Stimulated activated CD8-positive, alpha-beta memory T cell treated with anti-CD3 and anti-CD28 coated beads, Interleukin-12 subunit alpha, Interleukin-12 subunit beta, amount 100 ng/mL, for 24 hours (primary cell): ENCODE measurements around the gene TAF11L13.
"Not testable (repeated sequence)": the region's sequence is repeated elsewhere in the genome, so short reads cannot be mapped to it uniquely, and the experiment has no call there.

Source experiments
- DNase-seq: peaks from one replicate; pipeline ENCODE4 v3.0.0-alpha.2; 2020; ENCODE audit errors: extremely low read depth

Gene TAF11L13

GRCh38 chr5:17631788-17632187 lies at the start of gene TAF11L13:
Gene TAF11L13, plus strand, starts transcription at chr5:17632088.
- not testable (repeated sequence) for DNase-seq

GRCh38 chr5:17585658-17586057 lies 46.2 kb upstream of the TAF11L13 start, which contains the start of gene TAF11L7:
Gene TAF11L7, minus strand, starts transcription at chr5:17585758.
- not testable (repeated sequence) for DNase-seq

DNA sequence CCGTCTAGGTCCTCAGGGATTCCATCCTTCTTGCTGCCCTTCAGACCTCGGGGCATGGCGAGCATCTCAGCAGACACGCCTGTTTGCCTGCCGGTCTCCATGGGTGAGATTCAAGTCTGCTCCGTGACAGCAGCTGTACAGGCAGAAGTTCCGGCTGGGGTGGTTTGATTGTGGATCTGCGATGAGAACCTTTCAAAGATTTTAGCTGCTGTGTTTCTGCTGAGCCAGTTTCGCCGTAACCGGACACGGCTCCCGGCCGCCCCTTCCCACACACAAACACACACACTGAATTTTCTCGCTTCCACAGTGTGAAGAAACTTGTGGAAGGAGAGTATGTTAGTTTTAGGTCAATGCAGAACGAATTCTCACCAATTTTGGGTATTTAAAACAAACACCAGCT lies 41.0 kb upstream of the TAF11L13 start, which contains the start of gene TAF11L8:
TAF11L8 (minus strand) TSS at position 101 of the 400 bp plus-strand sequence.
- DNase-seq: not testable (repeated sequence)

- not testable (repeated sequence) for DNase-seq
These were observed 37.6 kb upstream of the TAF11L13 start, which contains the start of gene TAF11L9 for GRCh38 chr5:17594255-17594654. Gene TAF11L9, minus strand, starts transcription at chr5:17594394.

- not testable (repeated sequence) for DNase-seq
These were observed 34.2 kb upstream of the TAF11L13 start, which contains the start of gene TAF11L10 for GRCh38 chr5:17597728-17598127. Gene TAF11L10, minus strand, starts transcription at chr5:17597828.

GRCh38 chr5:17603880-17604279 lies 28.0 kb upstream of the TAF11L13 start, which contains the start of gene TAF11L11:
Gene TAF11L11, plus strand, starts transcription at chr5:17604183.
- not testable (repeated sequence) for DNase-seq

DNA sequence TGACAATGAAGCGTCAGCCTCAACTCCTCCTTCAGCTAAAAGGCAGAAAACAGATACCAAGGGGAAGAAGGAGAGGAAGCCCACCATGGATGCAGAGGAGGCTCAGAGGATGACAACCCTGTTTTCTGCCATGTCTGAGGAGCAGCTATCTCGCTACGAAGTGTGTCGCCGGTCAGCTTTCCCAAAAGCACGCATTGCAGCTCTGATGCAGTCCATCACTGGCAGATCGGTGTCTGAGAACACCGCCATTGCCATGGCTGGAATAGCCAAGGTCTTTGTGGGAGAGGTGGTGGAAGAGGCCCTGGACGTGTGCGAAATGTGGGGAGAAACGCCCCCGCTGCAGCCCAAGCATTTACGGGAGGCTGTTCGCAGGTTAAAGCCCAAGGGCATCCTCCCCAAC lies 26.9 kb upstream of the TAF11L13 start:
- no peak for DNase-seq

GRCh38 chr5:17607461-17607860 lies 24.4 kb upstream of the TAF11L13 start:
- DNase-seq: not testable (repeated sequence)

DNA sequence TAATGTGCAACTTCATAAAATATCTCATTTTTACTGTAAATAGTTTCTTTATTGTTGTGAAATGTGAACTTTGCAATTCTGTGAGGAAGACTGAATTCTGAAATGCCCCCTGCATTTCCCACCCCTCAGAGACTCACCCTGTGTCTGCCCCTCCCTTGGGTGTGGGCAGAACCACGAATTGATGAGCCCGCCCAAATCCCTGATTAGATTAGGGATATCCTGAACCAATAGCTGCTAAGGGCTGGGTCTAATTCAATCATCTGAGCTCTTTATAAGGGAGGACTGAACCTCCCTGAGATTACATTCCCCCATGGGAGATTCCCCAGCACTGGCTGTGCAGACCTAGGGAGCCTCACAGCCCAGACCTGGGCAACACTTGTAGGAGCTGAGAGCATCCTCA lies 21.8 kb upstream of the TAF11L13 start, which contains the start of gene TAF11L12:
TAF11L12 (plus strand) TSS at position 301 of the 400 bp plus-strand sequence.
- not testable (repeated sequence) for DNase-seq

DNA sequence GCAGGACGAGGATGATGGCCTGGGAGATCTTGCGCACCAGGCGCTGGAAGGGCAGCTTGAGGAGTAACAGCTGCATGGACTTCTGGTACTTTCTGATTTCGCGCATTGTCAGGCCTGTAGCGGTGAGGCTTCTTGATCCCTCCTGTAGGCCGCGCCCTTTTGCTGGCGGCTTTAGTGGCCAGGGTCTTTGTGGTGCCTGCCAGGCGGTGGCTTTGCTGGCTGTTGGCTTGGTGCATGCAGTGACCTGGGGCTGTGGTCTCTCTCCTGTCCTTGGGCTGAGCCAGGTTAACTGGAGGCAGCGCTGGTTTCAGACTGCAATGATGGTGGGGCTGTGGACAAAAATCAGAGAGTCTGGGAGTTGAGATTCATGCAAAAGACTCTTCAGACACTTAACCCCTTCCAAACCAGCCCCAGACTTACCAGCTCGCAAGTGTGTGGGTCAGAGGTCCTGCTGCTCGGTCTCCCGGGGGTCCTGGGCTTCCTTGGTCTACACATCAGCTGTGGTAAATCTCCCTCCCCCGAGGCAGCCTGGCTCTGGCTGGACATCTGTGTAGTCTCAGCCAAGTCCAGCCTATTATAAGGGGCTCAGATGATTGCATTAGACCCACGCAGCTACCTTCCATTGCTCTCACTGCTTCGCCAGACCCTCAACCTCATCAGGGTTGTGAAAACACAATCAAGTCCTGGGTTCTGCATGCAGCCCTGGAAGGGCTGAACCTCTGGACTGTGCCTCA lies 16.8 kb upstream of the TAF11L13 start:
- no peak for DNase-seq

- DNase-seq: no peak
These were observed 12.5 kb upstream of the TAF11L13 start for GRCh38 chr5:17619354-17619753.

- DNase-seq: no peak
These were observed 11.3 kb upstream of the TAF11L13 start for GRCh38 chr5:17620627-17621026.

GRCh38 chr5:17625686-17626085 lies 6.2 kb upstream of the TAF11L13 start:
- DNase-seq: no peak

- DNase-seq: no peak
These were observed 2.3 kb downstream of the TAF11L13 start, which contains the start of gene TAF11L14 for GRCh38 chr5:17634160-17634559. Gene TAF11L14, plus strand, starts transcription at chr5:17634460.

DNA sequence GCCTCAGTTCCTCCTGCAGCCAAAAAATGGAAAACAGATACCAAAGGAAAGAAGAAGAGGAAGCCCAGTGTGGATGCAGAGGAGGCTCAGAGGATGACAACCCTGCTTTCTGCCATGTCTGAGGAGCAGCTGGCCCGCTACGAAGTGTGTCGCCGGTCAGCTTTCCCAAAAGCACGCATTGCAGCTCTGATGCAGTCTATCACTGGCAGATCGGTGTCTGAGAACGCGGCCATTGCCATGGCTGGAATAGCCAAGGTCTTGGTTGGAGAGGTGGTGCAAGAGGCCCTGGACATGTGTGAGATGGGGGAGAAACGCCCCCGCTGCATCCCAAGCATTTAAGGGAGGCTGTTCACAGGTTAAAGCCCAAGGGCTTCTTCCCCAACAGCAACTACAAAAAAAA lies 17.3 kb downstream of the TAF11L13 start:
- not testable (repeated sequence) for DNase-seq

- DNase-seq: not testable (repeated sequence)
These were observed 23.4 kb downstream of the TAF11L13 start for GRCh38 chr5:17655201-17655759.

- no peak for DNase-seq
These were observed 24.0 kb downstream of the TAF11L13 start for GRCh38 chr5:17655921-17656320.

DNA sequence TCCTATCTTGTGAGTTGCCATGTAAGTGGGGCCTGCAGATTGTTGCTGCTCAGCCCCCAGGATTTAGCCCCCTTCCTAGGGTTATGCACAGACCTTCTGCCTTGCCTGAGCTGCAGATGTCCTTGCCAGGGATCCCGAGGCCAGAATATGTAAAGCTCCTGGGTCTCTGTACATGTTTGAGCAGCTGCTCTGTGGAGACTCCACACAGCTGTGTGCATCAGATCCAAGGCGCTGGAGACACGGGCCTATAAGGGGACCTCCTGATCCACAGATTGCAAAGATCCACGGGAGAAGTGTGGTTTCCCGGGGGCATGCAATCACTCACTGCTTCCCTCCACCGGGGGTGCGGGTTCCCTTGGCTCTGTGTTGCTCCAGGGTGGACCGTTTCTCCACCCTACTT lies 31.3 kb downstream of the TAF11L13 start:
- DNase-seq: no peak

DNA sequence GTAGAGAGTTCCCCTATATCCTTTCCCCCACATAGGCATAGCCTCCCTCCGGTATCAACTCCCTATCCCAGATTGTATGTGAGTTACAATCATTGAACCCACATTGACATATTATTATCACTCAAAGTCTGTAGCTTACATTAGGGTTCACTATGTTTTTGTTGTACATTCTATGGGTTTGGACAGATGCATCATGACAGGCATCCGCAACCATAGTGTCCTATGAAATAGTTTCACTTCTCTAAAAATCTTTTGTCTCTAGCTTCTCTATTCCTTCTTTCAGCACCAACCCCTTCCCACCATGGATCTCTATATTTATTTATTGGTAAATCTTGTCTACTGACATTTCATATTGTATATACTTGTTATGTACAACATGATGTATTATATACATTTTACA lies 33.9 kb downstream of the TAF11L13 start:
- no peak for DNase-seq

- no peak for DNase-seq
These were observed 34.9 kb downstream of the TAF11L13 start for GRCh38 chr5:17666726-17667235.

GRCh38 chr5:17670353-17670752 lies 38.5 kb downstream of the TAF11L13 start:
- DNase-seq: no peak

GRCh38 chr5:17678751-17679324 lies 47.0 kb downstream of the TAF11L13 start:
- no peak for DNase-seq
